HG03066 (cell line): ENCODE results near the gene TRIM27.
"Not testable (repeated sequence)": the region's sequence is repeated elsewhere in the genome, so short reads cannot be mapped to it uniquely, and the experiment has no call there.

ENCODE experiments used
- ATAC-seq: cut with Tn5 transposase; IDR thresholded peaks from one replicate; pipeline ENCODE4 v1.9.1; 2021; ENCODE audit warnings: low read depth; ENCODE audit not compliant: unreplicated experiment

Gene TRIM27

DNA sequence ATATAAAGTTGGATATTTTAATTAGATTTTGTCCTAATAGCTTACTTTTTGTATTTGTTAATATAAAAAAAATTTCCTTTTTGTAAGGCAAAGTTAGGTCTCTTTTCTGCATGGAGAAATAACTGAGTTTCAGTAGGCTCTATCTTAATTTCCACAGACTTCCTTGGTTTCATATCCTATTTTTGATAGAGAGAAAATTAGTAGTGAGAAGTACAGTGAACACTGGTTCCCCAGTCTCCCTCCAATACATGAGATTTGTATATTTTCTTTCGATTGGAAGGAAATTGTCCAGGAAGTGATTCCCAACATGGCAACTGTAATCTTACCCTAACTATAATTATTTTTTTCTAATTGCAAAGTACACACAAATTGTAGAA lies 26.4 kb downstream of the TRIM27 start:
- ATAC-seq: no peak

- ATAC-seq: no peak
These were observed 27.0 kb downstream of the TRIM27 start for GRCh38 chr6:28896505-28897368.

GRCh38 chr6:28895131-28895812 lies 28.5 kb downstream of the TRIM27 start:
- ATAC-seq: peak; percentile 66

DNA sequence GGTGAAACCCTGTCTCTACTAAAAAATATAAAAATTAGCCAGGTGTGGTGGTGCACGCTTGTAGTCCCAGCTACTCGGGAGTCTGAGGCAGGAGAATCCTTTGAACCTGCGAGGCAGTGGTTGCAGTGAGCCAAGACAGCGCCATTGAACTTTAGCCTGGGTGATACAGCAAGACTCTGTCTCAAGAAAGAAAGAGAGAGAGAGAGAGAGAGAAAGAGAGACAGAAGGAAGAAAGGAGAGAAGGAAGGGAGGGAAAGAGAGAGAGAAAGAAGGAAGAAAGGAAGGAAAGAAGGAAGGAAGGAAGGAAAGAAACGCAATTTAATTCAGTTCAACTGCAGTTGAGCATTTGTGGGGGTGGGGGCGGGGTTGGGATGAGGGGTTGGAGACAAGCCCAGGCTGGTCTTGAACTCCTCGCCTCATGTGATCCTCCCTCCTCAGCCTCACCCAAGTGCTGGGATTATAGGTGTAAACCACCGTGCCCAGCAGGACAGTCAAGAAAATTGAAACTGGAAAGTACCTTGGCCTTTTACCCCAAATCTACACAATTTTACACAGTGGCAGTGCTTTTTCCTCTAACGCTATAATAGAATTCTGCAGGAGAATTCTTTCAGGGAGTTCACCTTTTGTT lies 30.5 kb downstream of the TRIM27 start:
- no peak for ATAC-seq

GRCh38 chr6:28892525-28892924 lies 31.3 kb downstream of the TRIM27 start:
- ATAC-seq: no peak

DNA sequence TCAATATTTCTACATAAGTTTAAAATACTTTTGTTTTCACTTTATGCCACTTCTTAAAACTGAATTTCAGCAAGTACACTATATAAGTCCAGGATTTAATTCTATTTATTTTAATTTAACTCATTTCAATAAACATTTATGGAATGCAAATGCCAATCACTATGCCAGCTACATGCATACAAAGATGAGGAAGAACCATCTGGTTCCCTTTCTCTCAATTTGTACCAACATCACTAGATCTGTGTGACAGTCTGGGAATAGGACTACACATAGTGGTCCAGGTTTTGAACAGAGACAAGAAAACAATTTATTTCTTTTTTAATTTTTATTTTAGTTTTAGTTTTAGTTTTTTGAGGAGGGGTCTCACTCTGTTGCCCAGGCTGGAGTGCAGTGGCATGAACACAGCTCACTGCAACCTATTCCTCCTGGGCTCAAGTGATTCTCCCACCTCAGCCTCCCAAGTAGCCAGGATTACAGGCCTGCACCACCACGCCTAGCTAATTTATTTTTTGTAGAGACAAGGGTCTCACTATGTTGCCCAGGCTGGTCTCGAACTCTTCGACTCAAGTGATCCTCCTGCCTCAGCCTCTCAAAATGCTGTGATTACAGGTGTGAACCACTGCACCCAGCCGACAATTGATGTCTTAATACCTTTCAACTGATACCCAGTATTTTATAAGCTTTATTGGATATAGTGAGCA lies 35.8 kb downstream of the TRIM27 start:
- no peak for ATAC-seq

- ATAC-seq: no peak
These were observed 37.7 kb downstream of the TRIM27 start for GRCh38 chr6:28886079-28886439.

DNA sequence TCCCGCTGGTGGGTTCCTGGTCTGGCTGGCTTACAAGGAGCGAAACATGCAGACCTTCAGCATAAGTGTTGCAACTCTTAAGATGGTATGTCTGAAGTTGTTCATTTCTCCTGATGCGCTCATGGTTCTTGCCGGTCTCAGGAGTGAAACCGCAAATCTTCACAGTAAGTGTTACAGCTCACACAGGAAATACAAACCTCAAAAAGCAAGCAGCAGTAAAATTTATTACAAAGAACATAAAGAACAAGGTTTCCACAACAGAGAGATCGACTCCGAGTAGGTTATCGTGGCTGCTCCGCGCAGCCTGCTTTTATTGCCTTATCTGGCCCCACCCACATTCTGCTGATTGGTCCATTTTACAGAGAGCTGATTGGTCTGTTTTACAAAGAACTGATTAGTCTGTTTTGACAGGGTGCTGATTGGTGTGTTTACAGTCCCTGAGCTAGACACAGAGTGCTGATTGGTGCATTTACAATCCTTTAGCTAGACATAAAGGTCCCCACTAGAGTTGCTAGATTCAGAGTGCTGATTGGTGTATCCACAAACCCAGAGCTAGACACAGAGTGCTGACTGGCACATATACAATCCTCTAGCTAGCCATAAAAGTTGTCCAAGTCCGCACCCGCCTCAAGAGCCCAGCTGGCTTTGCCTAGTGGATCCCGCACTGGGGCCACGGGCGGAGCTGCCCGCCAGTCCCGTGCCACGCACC lies 39.2 kb downstream of the TRIM27 start:
- no peak for ATAC-seq

- ATAC-seq: no peak
These were observed 42.6 kb downstream of the TRIM27 start for GRCh38 chr6:28880894-28881780.

DNA sequence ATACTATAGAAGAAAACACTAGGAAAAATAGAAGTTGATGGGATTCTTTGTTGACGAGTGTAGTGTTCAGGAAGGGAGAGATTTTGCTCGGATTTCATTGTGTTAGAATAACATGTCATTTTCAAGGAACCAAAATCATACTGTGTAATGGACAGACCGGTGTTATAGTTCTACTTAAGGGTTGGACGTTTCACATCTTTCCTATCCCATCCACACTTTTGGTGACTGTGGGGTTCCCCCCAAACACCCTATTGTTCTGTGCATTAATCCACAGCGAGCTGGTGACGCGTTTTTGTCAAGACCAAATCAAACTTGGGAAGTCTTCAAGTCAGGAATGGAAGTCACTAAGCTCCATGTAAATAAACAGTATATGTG lies 43.3 kb downstream of the TRIM27 start:
- no peak for ATAC-seq

DNA sequence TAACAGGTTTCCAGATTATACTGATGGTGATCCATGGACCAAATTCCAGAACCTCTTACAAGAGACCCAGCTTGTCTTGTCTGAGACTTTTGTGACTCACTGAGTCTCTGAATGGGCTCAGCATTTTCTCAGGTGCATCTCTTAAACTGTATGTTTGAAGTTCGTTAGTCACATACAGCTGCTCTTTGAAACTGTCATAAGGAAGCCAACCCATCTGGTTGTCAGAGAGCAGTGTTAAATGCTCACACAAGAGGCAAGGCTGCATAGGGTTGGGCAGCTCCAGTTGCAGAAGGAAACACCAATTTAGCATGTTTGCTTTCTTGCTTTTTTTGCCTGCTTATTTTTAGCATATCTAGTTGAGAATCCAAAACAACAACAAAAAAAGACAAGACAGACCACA lies 47.1 kb downstream of the TRIM27 start:
- no peak for ATAC-seq

DNA sequence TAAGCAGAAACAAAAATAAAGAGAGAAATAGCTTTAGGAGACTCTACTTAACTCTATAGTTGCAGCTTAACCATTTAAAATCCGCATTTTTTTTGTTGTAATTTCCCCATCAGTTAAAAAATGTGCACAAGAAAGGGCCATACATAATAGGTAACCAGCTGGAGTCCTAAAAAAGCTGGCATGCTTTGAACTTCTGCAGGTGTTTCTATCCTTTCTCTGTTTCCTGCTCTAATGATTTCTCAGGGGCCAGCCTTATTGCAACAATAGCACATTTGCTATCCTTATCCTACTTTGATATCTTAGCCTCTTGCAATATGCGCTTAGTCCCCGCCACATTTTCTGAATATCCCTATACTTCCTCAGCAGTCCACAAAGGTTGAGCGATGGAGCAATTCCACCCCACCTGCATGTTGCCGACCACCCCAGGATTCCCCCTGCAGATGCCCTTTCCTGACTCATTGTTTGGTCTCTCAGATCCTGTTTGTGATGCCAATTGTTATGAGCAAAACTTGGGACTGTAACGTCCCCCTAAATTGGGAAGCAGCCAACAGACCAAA lies 48.5 kb downstream of the TRIM27 start:
- ATAC-seq: no peak

DNA sequence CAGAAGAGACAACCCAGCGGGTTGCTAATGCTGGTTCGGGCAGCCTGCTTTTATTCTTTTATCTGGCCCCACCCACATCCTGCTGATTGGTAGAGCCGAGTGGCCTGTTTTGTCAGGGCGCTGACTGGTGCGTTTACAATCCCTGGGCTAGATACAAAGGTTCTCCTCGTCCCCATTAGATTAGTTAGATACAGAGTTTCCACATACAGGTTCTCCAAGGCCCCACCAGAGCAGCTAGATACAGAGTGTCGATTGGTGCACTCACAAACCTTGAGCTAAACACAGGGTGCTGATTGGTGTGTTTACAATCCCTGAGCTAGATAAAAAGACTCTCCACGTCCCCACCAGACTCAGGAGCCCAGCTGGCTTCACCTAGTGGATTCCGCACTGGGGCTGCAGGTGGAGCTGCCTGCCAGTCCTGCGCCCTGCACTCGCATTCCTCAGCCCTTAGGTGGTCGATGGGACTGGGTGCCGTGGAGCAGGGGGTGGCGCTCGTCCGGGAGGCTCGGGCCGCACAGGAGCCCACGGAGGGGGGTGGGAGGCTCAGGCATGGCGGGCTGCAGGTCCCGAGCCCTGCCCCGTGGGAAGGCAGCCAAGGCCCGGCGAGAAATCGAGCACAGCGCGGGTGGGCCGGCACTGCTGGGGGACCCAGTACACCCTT lies 51.5 kb downstream of the TRIM27 start:
- not testable (repeated sequence) for ATAC-seq

DNA sequence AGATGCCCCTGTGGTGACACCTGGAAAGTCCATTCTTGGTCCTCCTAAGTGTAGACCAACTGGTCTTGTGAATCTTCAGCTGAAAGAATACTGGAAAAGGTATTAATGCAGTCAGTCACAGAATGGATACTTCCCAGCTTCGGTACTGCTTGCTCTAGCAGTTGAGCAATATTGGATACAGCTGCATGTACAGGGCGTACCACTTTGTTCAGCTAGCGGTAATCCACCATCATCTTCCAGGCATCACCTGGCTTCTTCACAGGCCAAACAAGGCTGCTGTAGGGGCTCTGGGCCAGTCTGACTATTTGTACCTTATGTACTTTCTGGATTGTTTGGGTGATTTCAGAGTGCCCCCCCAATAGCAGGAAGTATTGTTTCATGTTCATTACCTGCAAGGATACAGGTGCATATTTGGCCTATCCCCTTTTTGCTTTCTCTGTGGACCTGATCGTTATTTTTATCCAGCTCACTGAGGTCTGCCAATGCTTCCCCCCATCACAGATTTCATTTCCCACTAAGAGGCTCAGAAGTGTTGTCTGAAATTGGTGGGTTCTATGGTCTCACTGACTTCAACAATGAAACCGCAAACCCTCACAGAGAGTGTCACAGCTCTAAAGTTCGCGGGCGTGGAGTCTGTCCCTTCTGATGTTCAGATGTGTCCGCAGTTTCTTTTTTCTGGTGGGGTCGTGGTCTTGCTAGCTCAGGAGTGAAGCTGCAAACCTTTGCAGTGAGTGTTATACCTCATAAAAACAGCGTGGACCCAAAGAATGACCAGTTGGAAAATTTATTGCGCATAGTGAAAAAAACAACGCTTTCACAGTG lies 52.2 kb downstream of the TRIM27 start:
- no peak for ATAC-seq

- no peak for ATAC-seq
These were observed 54.9 kb downstream of the TRIM27 start for GRCh38 chr6:28868873-28869272.

- ATAC-seq: peak; percentile 6
These were observed 56.7 kb downstream of the TRIM27 start for GRCh38 chr6:28867086-28867409.

GRCh38 chr6:28866205-28867085 lies 57.3 kb downstream of the TRIM27 start:
- ATAC-seq: peak; percentile 56
